Fibroblast of the aortic adventitia (primary cell): ENCODE measurements around the gene TP53I11. TPM values are rescaled to one million over a fixed set of nuclear protein-coding genes. Genes with fewer than 3 reads are reported as not detected.

Experiments
- DNase-seq: peaks from one replicate; pipeline ENCODE4 v3.0.0-alpha.2; 2010; ENCODE audit warnings: low read depth
- H3K4me3 ChIP-seq: 2 replicates; pipeline ENCODE4 v1.5.1; 2011; ENCODE audit warnings: low read depth, mild to moderate bottlenecking, control low read depth, low read length, moderate library complexity
- total RNA-seq: library from RNA; depleted of rRNA; stranded (reverse); fragments of >200 nt; gene quantifications from 2 replicates; pipeline ENCODE4 v1.2.3, GENCODE V29; 2012; ENCODE audit warnings: low replicate concordance
- TF ChIP-seq, protein P1 (sequence below): IDR thresholded peaks from 2 replicates; pipeline ENCODE4 v1.5.1; 2011; ENCODE audit warnings: mild to moderate bottlenecking, low read length, control low read depth, inconsistent platforms; ENCODE audit not compliant: insufficient read depth

Gene TP53I11
- total RNA-seq, 1 donor, result 23.1 TPM

DNA sequence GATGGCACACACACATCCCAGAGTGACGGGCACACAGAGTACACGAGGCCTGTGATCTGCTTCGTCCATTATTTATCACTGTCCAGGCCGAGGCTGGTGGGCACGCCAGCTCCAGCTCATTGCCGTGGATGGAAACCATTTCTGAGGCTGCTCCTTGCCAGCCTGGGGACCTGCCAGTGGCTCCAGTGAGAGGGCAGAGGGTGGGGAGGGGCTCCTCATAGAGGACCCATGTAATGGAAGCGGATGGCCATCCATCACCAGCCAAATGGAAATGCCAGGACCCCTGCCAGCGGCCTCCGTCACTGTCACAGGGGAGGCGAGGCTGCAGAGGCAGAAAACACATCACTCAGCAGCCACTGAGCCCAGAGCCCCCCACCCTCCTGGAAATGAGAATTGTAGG is 35.7 kb downstream of the TP53I11 start:
- no peak for DNase-seq
- H3K4me3 ChIP-seq, result no peak overlapping the region
- TF ChIP-seq, protein P1, sequence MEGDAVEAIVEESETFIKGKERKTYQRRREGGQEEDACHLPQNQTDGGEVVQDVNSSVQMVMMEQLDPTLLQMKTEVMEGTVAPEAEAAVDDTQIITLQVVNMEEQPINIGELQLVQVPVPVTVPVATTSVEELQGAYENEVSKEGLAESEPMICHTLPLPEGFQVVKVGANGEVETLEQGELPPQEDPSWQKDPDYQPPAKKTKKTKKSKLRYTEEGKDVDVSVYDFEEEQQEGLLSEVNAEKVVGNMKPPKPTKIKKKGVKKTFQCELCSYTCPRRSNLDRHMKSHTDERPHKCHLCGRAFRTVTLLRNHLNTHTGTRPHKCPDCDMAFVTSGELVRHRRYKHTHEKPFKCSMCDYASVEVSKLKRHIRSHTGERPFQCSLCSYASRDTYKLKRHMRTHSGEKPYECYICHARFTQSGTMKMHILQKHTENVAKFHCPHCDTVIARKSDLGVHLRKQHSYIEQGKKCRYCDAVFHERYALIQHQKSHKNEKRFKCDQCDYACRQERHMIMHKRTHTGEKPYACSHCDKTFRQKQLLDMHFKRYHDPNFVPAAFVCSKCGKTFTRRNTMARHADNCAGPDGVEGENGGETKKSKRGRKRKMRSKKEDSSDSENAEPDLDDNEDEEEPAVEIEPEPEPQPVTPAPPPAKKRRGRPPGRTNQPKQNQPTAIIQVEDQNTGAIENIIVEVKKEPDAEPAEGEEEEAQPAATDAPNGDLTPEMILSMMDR, result no peak

GRCh38 chr11:44914105-44914504 is 36.6 kb downstream of the TP53I11 start:
- H3K4me3 ChIP-seq, result no peak overlapping the region
- TF ChIP-seq, protein P1, result no peak
- no peak for DNase-seq

DNA sequence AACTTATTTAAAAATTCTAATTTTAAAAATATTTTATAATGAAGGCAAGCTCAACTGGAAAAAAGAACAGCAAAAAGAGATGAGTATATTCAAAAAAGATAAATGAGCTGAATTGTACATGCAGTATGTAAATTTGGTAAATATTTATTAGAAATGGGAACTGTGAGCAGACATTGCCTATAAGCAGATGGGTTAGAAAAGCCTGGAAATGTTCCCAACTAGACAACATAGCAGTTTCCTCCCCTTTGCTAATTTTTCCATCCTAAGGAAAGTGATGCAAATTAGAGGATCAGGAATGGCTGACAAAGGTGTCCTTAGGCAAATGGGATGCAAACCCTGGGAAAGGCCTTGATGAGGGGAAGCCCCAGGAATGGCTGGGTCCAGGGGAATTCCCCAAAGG is 37.2 kb downstream of the TP53I11 start:
- TF ChIP-seq, protein P1, result no peak
- DNase-seq, result no peak
- no peak overlapping the region for H3K4me3 ChIP-seq

DNA sequence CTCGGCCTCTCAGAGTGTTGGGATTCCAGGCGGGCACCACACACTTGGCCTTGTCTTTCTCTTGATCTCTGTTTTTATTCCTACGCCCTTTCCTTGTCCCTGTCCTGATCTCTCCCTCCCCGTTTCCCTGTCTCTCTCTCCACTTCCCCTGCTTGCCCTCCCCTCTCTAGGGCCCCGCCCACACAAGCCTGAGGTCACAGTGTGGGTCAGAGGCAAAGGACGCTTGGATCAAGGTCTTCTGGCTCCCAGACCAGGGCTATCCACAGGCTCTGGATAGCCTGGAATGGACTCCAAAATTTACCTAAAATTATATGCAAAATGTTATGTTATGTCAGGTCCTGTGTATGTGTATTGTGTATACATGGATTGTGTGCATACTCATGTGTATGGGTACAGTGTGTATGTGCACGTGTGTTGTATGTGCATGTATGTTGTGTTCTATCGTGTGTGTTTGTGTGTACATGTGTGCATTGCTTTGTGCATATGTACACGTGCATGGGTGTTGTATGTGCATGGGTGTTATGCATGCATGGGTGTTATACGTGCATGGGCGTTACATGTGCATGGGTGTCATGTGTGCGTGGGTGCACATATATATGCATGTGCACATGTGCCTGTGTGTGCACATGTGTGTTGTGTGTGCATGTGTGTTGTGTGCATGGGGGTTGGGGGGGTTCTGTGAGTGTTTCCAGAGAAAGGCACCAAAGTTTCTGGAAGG is 38.3 kb downstream of the TP53I11 start:
- DNase-seq, result no peak
- TF ChIP-seq, protein P1, result no peak
- no peak overlapping the region for H3K4me3 ChIP-seq

DNA sequence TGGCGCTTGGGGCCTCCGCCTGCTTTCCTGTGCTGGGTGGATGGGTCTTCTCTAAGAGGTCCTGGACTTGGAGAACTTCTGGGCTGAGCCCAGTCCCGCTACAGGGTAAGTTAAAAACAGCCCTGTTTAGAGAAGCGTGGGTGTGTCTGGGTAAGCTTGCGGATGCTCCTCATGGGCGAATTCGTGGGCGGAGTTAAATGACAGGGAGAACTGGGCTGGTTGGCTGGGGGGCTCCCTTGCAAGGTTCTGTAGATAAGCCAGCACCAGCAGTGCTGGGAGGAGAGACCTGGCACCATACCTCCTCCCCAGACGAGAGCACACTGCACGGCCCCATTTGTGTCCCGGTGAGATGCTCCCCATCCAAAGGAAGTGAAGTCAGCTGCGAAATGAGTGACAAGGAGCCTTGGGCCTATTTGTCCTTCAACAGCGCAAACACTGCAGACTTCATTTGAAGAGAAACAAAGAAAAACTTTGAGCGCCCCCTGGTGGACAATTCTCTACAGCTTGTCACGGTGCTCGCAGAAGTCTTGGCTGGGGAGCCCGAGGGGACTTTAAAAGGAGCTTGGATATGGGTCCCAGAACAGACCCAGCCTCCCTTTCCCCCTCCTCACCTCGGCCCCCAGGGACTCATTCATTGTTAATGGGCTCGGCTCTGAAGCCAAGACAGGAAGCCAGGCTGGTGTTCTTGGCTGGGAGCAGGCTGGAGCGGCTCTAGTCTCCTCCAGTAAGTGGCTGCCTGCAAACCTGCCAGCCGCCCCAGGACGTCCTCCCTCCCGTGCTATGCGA is 39.5 kb downstream of the TP53I11 start:
- no peak overlapping the region for H3K4me3 ChIP-seq
- peak; percentile 87 for DNase-seq
- TF ChIP-seq, protein P1, result peak; percentile 65

DNA sequence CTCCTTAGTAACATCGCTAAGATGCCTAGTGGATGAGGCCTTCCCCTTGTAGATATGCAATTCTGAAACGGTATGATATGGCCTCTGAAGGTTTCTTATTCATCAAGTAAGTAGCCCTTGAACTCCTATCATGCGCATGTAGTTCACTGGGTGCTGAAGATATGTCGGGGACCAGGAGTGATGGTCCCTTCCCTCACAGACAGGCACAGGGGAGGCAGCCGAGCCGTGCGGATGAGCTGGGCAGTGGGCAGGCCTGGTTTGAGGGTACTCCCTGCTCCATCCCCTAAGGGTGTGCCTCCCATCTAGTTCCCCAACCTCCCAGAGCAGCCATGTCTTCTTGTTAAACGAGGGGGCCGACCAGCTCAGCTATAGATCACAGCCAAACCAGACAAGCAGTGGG is 40.1 kb downstream of the TP53I11 start:
- TF ChIP-seq, protein P1, result no peak
- no peak overlapping the region for H3K4me3 ChIP-seq
- DNase-seq, result no peak
